Measurements from ENCODE around the gene KLRC2.
"Not testable (repeated sequence)": the region's sequence is repeated elsewhere in the genome, so short reads cannot be mapped to it uniquely, and the experiment has no call there.

Gene KLRC2

DNA sequence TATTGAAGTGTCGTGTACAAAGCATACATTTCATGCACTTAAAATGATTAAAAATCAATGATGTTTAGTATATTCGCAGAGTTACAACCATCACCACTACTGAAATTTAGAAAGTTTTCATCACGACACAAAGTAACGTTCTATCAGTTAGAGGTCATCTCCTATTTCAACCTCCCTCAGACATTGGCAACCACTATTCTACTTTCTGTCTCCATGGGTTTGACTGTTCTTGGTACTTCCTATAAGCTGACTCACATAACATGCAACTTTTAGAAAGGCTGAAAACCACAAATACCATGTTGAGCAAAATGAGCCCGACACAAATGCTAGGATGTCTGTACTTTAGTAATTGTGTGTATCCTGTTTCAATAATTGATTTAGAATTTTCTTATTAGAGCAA is 10.2 kb upstream of the KLRC2 start:
- H3K4me3 ChIP-seq (ENCODE audit: low read length in 2 of 2); H3K9ac ChIP-seq (ENCODE audit: low read depth in 1 of 2, low read length in 2 of 2); H3K36me3 ChIP-seq (ENCODE audit: control insufficient read depth in 2 of 2, insufficient read depth in 2 of 2, low read length in 2 of 2); H3K27ac ChIP-seq (ENCODE audit: low read depth in 2 of 2, low read length in 2 of 2); H3K9me3 ChIP-seq (ENCODE audit: control insufficient read depth in 2 of 2, low read length in 2 of 2); H3K27me3 ChIP-seq (ENCODE audit: control insufficient read depth in 2 of 2, insufficient read depth in 2 of 2, low read length in 2 of 2); H3K4me1 ChIP-seq (ENCODE audit: control insufficient read depth in 2 of 2, insufficient read depth in 2 of 2, low read length in 2 of 2): not testable (repeated sequence)

DNA sequence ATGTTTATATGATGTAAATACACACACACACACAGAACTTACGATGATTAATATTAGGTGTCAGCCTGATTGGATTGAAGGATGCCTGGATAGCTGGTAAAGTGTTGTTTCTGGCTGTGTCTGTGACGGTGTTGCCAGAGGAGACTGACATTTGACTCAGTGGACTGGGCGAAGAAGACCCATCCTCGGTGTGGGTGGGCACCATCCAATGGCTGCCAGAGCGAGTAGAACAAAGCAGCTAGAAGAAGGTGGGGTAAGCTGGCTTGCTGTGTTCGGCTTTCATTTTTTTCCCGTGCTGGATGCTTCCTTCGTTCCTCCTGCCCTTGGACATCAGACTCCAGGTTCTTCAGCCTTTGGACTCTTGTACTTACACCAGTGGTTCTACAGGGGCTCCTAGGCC is 5.3 kb upstream of the KLRC2 start:
- not testable (repeated sequence) for H3K4me1 ChIP-seq (ENCODE audit: control insufficient read depth in 2 of 2, insufficient read depth in 2 of 2, low read length in 2 of 2); H3K9ac ChIP-seq (ENCODE audit: low read depth in 1 of 2, low read length in 2 of 2); H3K27ac ChIP-seq (ENCODE audit: low read depth in 2 of 2, low read length in 2 of 2); H3K36me3 ChIP-seq (ENCODE audit: control insufficient read depth in 2 of 2, insufficient read depth in 2 of 2, low read length in 2 of 2); H3K27me3 ChIP-seq (ENCODE audit: control insufficient read depth in 2 of 2, insufficient read depth in 2 of 2, low read length in 2 of 2); H3K4me3 ChIP-seq (ENCODE audit: low read length in 2 of 2); H3K9me3 ChIP-seq (ENCODE audit: control insufficient read depth in 2 of 2, low read length in 2 of 2)

DNA sequence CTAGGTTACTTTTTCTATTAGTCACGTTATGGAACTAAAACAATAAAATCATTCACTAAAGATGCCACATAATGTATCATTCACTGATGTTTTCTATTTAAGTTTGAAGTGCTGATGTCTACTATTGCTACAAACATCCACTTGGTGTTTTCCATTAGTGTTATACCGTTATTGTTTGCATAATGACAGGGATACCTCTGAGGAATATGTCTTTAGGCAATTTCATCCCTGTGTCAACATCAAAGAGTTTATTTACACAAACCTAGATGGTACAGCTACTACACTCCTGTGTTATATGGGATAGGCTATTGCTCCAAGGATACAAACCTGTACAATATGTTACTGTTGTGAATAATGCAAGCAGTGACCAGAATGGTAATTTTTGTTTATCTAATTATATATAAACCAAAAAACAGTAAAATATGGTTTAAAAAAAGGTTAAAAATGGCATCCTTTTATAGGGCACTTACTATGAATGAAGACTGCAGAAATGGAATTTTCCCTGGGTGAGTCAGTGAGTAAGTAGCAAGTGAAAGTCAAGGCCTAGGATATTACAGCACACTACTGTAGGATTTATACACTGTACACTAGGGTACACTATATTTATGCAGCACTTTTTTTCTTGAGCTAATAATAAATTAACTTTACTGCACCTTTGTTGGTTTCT is 3.9 kb upstream of the KLRC2 start:
- not testable (repeated sequence) for H3K4me1 ChIP-seq (ENCODE audit: control insufficient read depth in 2 of 2, insufficient read depth in 2 of 2, low read length in 2 of 2); H3K36me3 ChIP-seq (ENCODE audit: control insufficient read depth in 2 of 2, insufficient read depth in 2 of 2, low read length in 2 of 2); H3K9ac ChIP-seq (ENCODE audit: low read depth in 1 of 2, low read length in 2 of 2); H3K27me3 ChIP-seq (ENCODE audit: control insufficient read depth in 2 of 2, insufficient read depth in 2 of 2, low read length in 2 of 2); H3K9me3 ChIP-seq (ENCODE audit: control insufficient read depth in 2 of 2, low read length in 2 of 2); H3K27ac ChIP-seq (ENCODE audit: low read depth in 2 of 2, low read length in 2 of 2); H3K4me3 ChIP-seq (ENCODE audit: low read length in 2 of 2)

- not testable (repeated sequence) for H3K4me1 ChIP-seq (ENCODE audit: control insufficient read depth in 2 of 2, insufficient read depth in 2 of 2, low read length in 2 of 2); H3K9me3 ChIP-seq (ENCODE audit: control insufficient read depth in 2 of 2, low read length in 2 of 2); H3K36me3 ChIP-seq (ENCODE audit: control insufficient read depth in 2 of 2, insufficient read depth in 2 of 2, low read length in 2 of 2); H3K4me3 ChIP-seq (ENCODE audit: low read length in 2 of 2); H3K9ac ChIP-seq (ENCODE audit: low read depth in 1 of 2, low read length in 2 of 2); H3K27me3 ChIP-seq (ENCODE audit: control insufficient read depth in 2 of 2, insufficient read depth in 2 of 2, low read length in 2 of 2); H3K27ac ChIP-seq (ENCODE audit: low read depth in 2 of 2, low read length in 2 of 2)
Observed at GRCh38 chr12:10437601-10438000, 1.8 kb upstream of the KLRC2 start.

GRCh38 chr12:10430623-10431022 is 5.2 kb downstream of the KLRC2 start:
- not testable (repeated sequence) for H3K27me3 ChIP-seq (ENCODE audit: control insufficient read depth in 2 of 2, insufficient read depth in 2 of 2, low read length in 2 of 2); H3K9ac ChIP-seq (ENCODE audit: low read depth in 1 of 2, low read length in 2 of 2); H3K4me1 ChIP-seq (ENCODE audit: control insufficient read depth in 2 of 2, insufficient read depth in 2 of 2, low read length in 2 of 2); H3K36me3 ChIP-seq (ENCODE audit: control insufficient read depth in 2 of 2, insufficient read depth in 2 of 2, low read length in 2 of 2); H3K9me3 ChIP-seq (ENCODE audit: control insufficient read depth in 2 of 2, low read length in 2 of 2); H3K4me3 ChIP-seq (ENCODE audit: low read length in 2 of 2); H3K27ac ChIP-seq (ENCODE audit: low read depth in 2 of 2, low read length in 2 of 2)

- not testable (repeated sequence) for H3K36me3 ChIP-seq (ENCODE audit: control insufficient read depth in 2 of 2, insufficient read depth in 2 of 2, low read length in 2 of 2); H3K9ac ChIP-seq (ENCODE audit: low read depth in 1 of 2, low read length in 2 of 2); H3K4me3 ChIP-seq (ENCODE audit: low read length in 2 of 2); H3K27ac ChIP-seq (ENCODE audit: low read depth in 2 of 2, low read length in 2 of 2); H3K9me3 ChIP-seq (ENCODE audit: control insufficient read depth in 2 of 2, low read length in 2 of 2); H3K4me1 ChIP-seq (ENCODE audit: control insufficient read depth in 2 of 2, insufficient read depth in 2 of 2, low read length in 2 of 2); H3K27me3 ChIP-seq (ENCODE audit: control insufficient read depth in 2 of 2, insufficient read depth in 2 of 2, low read length in 2 of 2)
Observed at GRCh38 chr12:10425938-10426337, 9.9 kb downstream of the KLRC2 start.

GRCh38 chr12:10424260-10424899 is 11.4 kb downstream of the KLRC2 start:
- not testable (repeated sequence) for H3K9me3 ChIP-seq (ENCODE audit: control insufficient read depth in 2 of 2, low read length in 2 of 2); H3K4me3 ChIP-seq (ENCODE audit: low read length in 2 of 2); H3K36me3 ChIP-seq (ENCODE audit: control insufficient read depth in 2 of 2, insufficient read depth in 2 of 2, low read length in 2 of 2); H3K27ac ChIP-seq (ENCODE audit: low read depth in 2 of 2, low read length in 2 of 2); H3K4me1 ChIP-seq (ENCODE audit: control insufficient read depth in 2 of 2, insufficient read depth in 2 of 2, low read length in 2 of 2); H3K9ac ChIP-seq (ENCODE audit: low read depth in 1 of 2, low read length in 2 of 2); H3K27me3 ChIP-seq (ENCODE audit: control insufficient read depth in 2 of 2, insufficient read depth in 2 of 2, low read length in 2 of 2)

GRCh38 chr12:10422159-10422558 is 13.7 kb downstream of the KLRC2 start:
- not testable (repeated sequence) for H3K27ac ChIP-seq (ENCODE audit: low read depth in 2 of 2, low read length in 2 of 2); H3K4me1 ChIP-seq (ENCODE audit: control insufficient read depth in 2 of 2, insufficient read depth in 2 of 2, low read length in 2 of 2); H3K4me3 ChIP-seq (ENCODE audit: low read length in 2 of 2); H3K9me3 ChIP-seq (ENCODE audit: control insufficient read depth in 2 of 2, low read length in 2 of 2); H3K36me3 ChIP-seq (ENCODE audit: control insufficient read depth in 2 of 2, insufficient read depth in 2 of 2, low read length in 2 of 2); H3K9ac ChIP-seq (ENCODE audit: low read depth in 1 of 2, low read length in 2 of 2); H3K27me3 ChIP-seq (ENCODE audit: control insufficient read depth in 2 of 2, insufficient read depth in 2 of 2, low read length in 2 of 2)

DNA sequence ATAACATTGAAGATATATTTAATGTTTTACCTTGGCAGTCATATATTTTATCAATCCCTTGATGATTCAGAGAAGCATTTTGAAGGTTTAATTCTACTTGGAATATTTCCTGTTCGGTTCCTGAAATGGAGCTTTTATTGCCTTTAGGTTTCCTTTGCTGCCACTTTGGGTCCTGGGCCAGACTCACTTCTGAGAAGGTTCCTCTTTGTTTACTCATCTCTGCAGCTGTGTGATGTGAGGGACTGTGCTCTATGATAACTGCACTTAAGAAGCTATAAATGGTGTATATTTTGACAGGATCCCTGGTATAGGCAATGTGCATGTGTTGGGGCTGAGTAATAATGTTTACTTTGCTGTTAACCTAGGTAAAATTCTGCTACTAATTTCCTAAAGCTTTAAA is 15.5 kb downstream of the KLRC2 start, which contains the start of gene KLRC3:
KLRC3 (minus strand) TSS at position 262 of the 400 bp plus-strand sequence; CDS start at position 217, 45 bp downstream.
- H3K27me3 ChIP-seq (ENCODE audit: control insufficient read depth in 2 of 2, insufficient read depth in 2 of 2, low read length in 2 of 2); H3K9me3 ChIP-seq (ENCODE audit: control insufficient read depth in 2 of 2, low read length in 2 of 2); H3K36me3 ChIP-seq (ENCODE audit: control insufficient read depth in 2 of 2, insufficient read depth in 2 of 2, low read length in 2 of 2); H3K9ac ChIP-seq (ENCODE audit: low read depth in 1 of 2, low read length in 2 of 2); H3K4me3 ChIP-seq (ENCODE audit: low read length in 2 of 2); H3K4me1 ChIP-seq (ENCODE audit: control insufficient read depth in 2 of 2, insufficient read depth in 2 of 2, low read length in 2 of 2); H3K27ac ChIP-seq (ENCODE audit: low read depth in 2 of 2, low read length in 2 of 2): not testable (repeated sequence)

DNA sequence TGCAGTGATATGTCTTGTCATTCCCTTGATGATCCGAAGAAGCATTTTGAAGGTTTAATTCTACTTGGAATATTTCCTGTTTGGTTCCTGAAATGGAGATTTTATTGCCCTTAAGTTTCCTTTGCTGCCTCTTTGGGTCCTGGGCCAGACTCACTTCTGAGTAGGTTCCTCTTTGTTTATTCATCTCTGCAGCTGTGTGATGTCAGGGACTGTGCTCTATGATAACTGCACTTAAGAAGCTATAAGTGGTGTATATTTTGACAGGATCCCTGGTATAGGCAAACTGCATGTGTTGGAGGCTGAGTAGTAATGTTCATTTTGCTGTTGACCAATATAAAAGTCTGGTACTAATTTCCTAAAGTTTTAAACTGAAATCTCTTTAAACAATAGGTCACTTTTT is 26.4 kb downstream of the KLRC2 start, which contains the start of gene KLRC4:
KLRC4 (minus strand) TSS at position 366 of the 400 bp plus-strand sequence; CDS start at position 184, 182 bp downstream.
- Histone ChIP-seq H3K4me3 (ENCODE audit: low read length in 2 of 2) (no peak within 1 kb of the TSS), H3K27me3 (ENCODE audit: control insufficient read depth in 2 of 2, insufficient read depth in 2 of 2, low read length in 2 of 2) (no peaks in the 10 kb centered on the region), H3K36me3 (ENCODE audit: control insufficient read depth in 2 of 2, insufficient read depth in 2 of 2, low read length in 2 of 2) (no peaks in the 10 kb centered on the region), H3K9me3 (ENCODE audit: control insufficient read depth in 2 of 2, low read length in 2 of 2) (no peaks in the 10 kb centered on the region), H3K9ac (ENCODE audit: low read depth in 1 of 2, low read length in 2 of 2) (no peak within 1 kb of the TSS), H3K4me1 (ENCODE audit: control insufficient read depth in 2 of 2, insufficient read depth in 2 of 2, low read length in 2 of 2) (no peaks in the 10 kb centered on the region), H3K27ac (ENCODE audit: low read depth in 2 of 2, low read length in 2 of 2) (no peak within 1 kb of the TSS)

Data from mucosa of rectum (tissue), 2 donors.